ENCODE results near the gene TNRC6A. TPM values are rescaled to one million over a fixed set of nuclear protein-coding genes. Genes with fewer than 3 reads are reported as not detected.

Gene TNRC6A
- total and polyA plus RNA-seq, 10 of the 15 experiments (the other 5 are each of a cell fraction or from before 2014, with no cell fraction given) = 4.6 to 41.3 (median 29.7) TPM

- ATAC-seq = peak; percentile 85
- Histone ChIP-seq H3K9me3 (replicated peaks; ENCODE audit: control insufficient read depth, insufficient read depth, low read length) (no peaks in the 10 kb centered on the region), H3K4me2 (ENCODE audit: control insufficient read depth, insufficient read depth) (no peak overlapping the region), H2AFZ (ENCODE audit: control insufficient read depth, low read depth, low read length) (no peak overlapping the region), H3K27ac (ENCODE audit: control insufficient read depth, insufficient read depth) (no peak overlapping the region), H3K27me3 (replicated peaks in 1 of 2; ENCODE audit: control insufficient read depth in 2 of 2, insufficient read depth in 2 of 2, low read length in 1 of 2) (no peaks in the 10 kb centered on the region), H4K20me1 (ENCODE audit: control insufficient read depth, insufficient read depth) (no peaks in the 10 kb centered on the region), H3K4me3 (no peak overlapping the region), H3K9ac (ENCODE audit: control insufficient read depth, insufficient read depth, low read length) (no peak overlapping the region), H3K4me1 (ENCODE audit: control insufficient read depth, insufficient read depth, low read length) (peaks cover 3% of the 10 kb centered on the region; the same call in 1 of the 2 replicates), H3K79me2 (ENCODE audit: control insufficient read depth, insufficient read depth, low read length) (peaks cover 5% of the 10 kb centered on the region), H3K36me3 (ENCODE audit: control insufficient read depth in 2 of 2, insufficient read depth in 2 of 2, low read length in 1 of 2) (peaks cover 0 to 8% of the 10 kb centered on the region in 2 experiments; a peak in 2 of 4 replicates)
- FAIRE-seq = peak; percentile 23
- SMC1A ChIA-PET (ENCODE audit: uncharacterized antibody, unreplicated experiment) = no interaction called here
- RAD21 ChIA-PET (ENCODE audit: unreplicated experiment) = interaction anchor here (0.5 kb wide), 1 partner anchor 244 kb away, joined by 3 read pairs; the partner anchor contains the start of gene ARHGAP17
- in situ Hi-C loops (cut with MboI) (no loop called here), intact Hi-C loops (cut with micrococcal nuclease; ENCODE audit: unreplicated experiment) (no loop called here)
- WGBS (ENCODE audit: insufficient coverage, insufficient replicate concordance, low lambda C conversion rate, missing lambda C conversion rate) = 66% methylated on average over 5 of the region's 5 CpGs
- POLR2A ChIA-PET = no interaction called here
- no TSS peak for BruUV-seq (replicated peaks)
- DNase-seq (ENCODE audit: low read depth, low spot score) = no peak
- TF ChIP-seq RUNX3 (IDR thresholded peaks at IDR 0.05; ENCODE audit: low read length) = peak; percentile 56
- TF ChIP-seq, protein P1, sequence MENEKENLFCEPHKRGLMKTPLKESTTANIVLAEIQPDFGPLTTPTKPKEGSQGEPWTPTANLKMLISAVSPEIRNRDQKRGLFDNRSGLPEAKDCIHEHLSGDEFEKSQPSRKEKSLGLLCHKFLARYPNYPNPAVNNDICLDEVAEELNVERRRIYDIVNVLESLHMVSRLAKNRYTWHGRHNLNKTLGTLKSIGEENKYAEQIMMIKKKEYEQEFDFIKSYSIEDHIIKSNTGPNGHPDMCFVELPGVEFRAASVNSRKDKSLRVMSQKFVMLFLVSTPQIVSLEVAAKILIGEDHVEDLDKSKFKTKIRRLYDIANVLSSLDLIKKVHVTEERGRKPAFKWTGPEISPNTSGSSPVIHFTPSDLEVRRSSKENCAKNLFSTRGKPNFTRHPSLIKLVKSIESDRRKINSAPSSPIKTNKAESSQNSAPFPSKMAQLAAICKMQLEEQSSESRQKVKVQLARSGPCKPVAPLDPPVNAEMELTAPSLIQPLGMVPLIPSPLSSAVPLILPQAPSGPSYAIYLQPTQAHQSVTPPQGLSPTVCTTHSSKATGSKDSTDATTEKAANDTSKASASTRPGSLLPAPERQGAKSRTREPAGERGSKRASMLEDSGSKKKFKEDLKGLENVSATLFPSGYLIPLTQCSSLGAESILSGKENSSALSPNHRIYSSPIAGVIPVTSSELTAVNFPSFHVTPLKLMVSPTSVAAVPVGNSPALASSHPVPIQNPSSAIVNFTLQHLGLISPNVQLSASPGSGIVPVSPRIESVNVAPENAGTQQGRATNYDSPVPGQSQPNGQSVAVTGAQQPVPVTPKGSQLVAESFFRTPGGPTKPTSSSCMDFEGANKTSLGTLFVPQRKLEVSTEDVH (IDR thresholded peaks at IDR 0.05; ENCODE audit: low read depth, partially characterized antibody) = no peak
- CTCF ChIA-PET = no interaction called here
Observed at GRCh38 chr16:24771132-24771778, 41.8 kb downstream of the TNRC6A start.

DNA sequence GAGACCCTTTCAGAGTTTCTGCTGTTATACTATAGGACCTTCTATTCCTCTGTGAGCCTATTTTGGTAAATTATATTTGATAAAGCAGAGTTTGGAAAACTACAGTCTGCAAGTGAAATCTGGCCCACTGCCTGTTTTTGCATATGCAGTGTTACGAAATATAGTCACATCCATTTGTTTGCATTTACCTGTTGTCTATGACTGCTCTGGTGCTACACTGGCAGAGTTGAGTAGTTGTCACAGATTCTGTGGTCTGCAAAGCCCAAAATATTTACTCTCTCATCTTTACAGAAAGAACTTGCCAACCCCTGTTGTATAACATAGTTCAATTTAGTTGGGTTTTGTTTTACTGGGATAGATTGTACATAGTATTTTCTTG, 42.3 kb downstream of the TNRC6A start:
- no TSS peak for BruUV-seq (replicated peaks)
- DNase-seq (ENCODE audit: low read depth, low spot score) (no peak), ATAC-seq (no peak), FAIRE-seq (no peak)
- in situ Hi-C loops (cut with MboI) = no loop called here
- Histone ChIP-seq H2AFZ (ENCODE audit: control insufficient read depth, low read depth, low read length) (no peak overlapping the region), H3K9ac (ENCODE audit: control insufficient read depth, insufficient read depth, low read length) (no peak overlapping the region), H4K20me1 (ENCODE audit: control insufficient read depth, insufficient read depth) (no peaks in the 10 kb centered on the region), H3K4me2 (ENCODE audit: control insufficient read depth, insufficient read depth) (no peak overlapping the region), H3K9me3 (replicated peaks; ENCODE audit: control insufficient read depth, insufficient read depth, low read length) (no peaks in the 10 kb centered on the region), H3K4me1 (ENCODE audit: control insufficient read depth, insufficient read depth, low read length) (peaks cover 3% of the 10 kb centered on the region; the same call in 1 of the 2 replicates), H3K27ac (ENCODE audit: control insufficient read depth, insufficient read depth) (no peak overlapping the region), H3K79me2 (ENCODE audit: control insufficient read depth, insufficient read depth, low read length) (peaks cover 5% of the 10 kb centered on the region), H3K27me3 (replicated peaks in 1 of 2; ENCODE audit: control insufficient read depth in 2 of 2, insufficient read depth in 2 of 2, low read length in 1 of 2) (no peaks in the 10 kb centered on the region), H3K4me3 (no peak overlapping the region), H3K36me3 (ENCODE audit: control insufficient read depth in 2 of 2, insufficient read depth in 2 of 2, low read length in 1 of 2) (peaks cover 0 to 8% of the 10 kb centered on the region in 2 experiments)
- 100% methylated on average over 1 of the region's 1 CpG for WGBS (ENCODE audit: insufficient coverage, insufficient replicate concordance, low lambda C conversion rate, missing lambda C conversion rate)
- TF ChIP-seq RCOR1 (conservative IDR thresholded peaks at IDR 0.05; ENCODE audit: low read depth, low read length) (no peak), HDAC6 (IDR thresholded peaks at IDR 0.05; ENCODE audit: unreplicated experiment) (no peak), ZSCAN29 (IDR thresholded peaks at IDR 0.05) (no peak), RUNX3 (IDR thresholded peaks at IDR 0.05; ENCODE audit: low read length) (no peak), IRF4 (IDR thresholded peaks at IDR 0.05; ENCODE audit: low read depth, low read length) (no peak), SIN3A (IDR thresholded peaks at IDR 0.05; ENCODE audit: low read depth, low read length) (no peak), ZBTB11 (CRISPR knock-in tag; IDR thresholded peaks at IDR 0.05) (no peak), SP1 (IDR thresholded peaks at IDR 0.05; ENCODE audit: low read depth, low read length) (no peak)
- TF ChIP-seq, protein P2, sequence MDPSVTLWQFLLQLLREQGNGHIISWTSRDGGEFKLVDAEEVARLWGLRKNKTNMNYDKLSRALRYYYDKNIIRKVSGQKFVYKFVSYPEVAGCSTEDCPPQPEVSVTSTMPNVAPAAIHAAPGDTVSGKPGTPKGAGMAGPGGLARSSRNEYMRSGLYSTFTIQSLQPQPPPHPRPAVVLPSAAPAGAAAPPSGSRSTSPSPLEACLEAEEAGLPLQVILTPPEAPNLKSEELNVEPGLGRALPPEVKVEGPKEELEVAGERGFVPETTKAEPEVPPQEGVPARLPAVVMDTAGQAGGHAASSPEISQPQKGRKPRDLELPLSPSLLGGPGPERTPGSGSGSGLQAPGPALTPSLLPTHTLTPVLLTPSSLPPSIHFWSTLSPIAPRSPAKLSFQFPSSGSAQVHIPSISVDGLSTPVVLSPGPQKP (IDR thresholded peaks at IDR 0.05; ENCODE audit: low read depth, low read length) = no peak
- ChIA-PET CTCF (no interaction called here), RAD21 (ENCODE audit: unreplicated experiment) (no interaction called here), POLR2A (no interaction called here), SMC1A (ENCODE audit: uncharacterized antibody, unreplicated experiment) (no interaction called here)
- intact Hi-C loops (cut with micrococcal nuclease; ENCODE audit: unreplicated experiment) = no loop called here
